Mesodermal cell (in vitro differentiated cells): Measurements from ENCODE around the gene CHSY3.

ENCODE experiments used
- H3K27ac ChIP-seq: 2 replicates; pipeline ENCODE4 v1.7.0; 2013; ENCODE audit warnings: mild to moderate bottlenecking, low read depth, low read length, moderate library complexity; ENCODE audit not compliant: severe bottlenecking
- H3K36me3 ChIP-seq: 2 replicates; pipeline ENCODE4 v1.7.1; 2013; ENCODE audit warnings: mild to moderate bottlenecking, low read length, moderate library complexity; ENCODE audit not compliant: control insufficient read depth, insufficient read depth
- H3K4me1 ChIP-seq: one replicate; pipeline ENCODE4 v1.7.1; 2013; ENCODE audit warnings: mild to moderate bottlenecking, low read length; ENCODE audit not compliant: insufficient read depth, control insufficient read depth, poor library complexity, severe bottlenecking
- H3K4me3 ChIP-seq: 2 replicates; pipeline ENCODE4 v1.7.0; 2013; ENCODE audit warnings: low read length, control low read depth, mild to moderate bottlenecking; ENCODE audit not compliant: insufficient read depth, poor library complexity, severe bottlenecking; ENCODE audit errors: extremely low read depth
- H3K9me3 ChIP-seq: 2 replicates; pipeline ENCODE4 v1.7.1; 2013; ENCODE audit warnings: mild to moderate bottlenecking, low read length, moderate library complexity; ENCODE audit not compliant: control insufficient read depth
- WGBS, 2 experiments: methylation state at CpG; one replicate each; pipeline ENCODE4 v1.1.5; 2013; ENCODE audit warnings: missing lambda C conversion rate in 2 of 2; ENCODE audit not compliant: insufficient coverage in 2 of 2; 5-methylcytosine and 5-hydroxymethylcytosine counted together

Gene CHSY3

GRCh38 chr5:130078661-130079060, 174.4 kb downstream of the CHSY3 start:
- Histone ChIP-seq H3K9me3 (no peaks in the 10 kb centered on the region), H3K27ac (no peak overlapping the region), H3K4me1 (no peaks in the 10 kb centered on the region), H3K36me3 (no peaks in the 10 kb centered on the region), H3K4me3 (no peak overlapping the region)
- 100% methylated on average over 1 of the region's 3 CpGs; no CpG with 5 or more reads in 1 of the 2 experiments for WGBS, 2 experiments

GRCh38 chr5:130090569-130091270, 186.5 kb downstream of the CHSY3 start:
- Histone ChIP-seq H3K9me3 (peaks cover 6% of the 10 kb centered on the region), H3K4me3 (no peak overlapping the region), H3K27ac (no peak overlapping the region), H3K36me3 (no peaks in the 10 kb centered on the region), H3K4me1 (no peaks in the 10 kb centered on the region)
- WGBS, 2 experiments: 75 to 88% methylated on average over 1 to 2 of the region's 8 CpGs

- Histone ChIP-seq H3K27ac (no peak overlapping the region), H3K4me3 (no peak overlapping the region), H3K36me3 (no peaks in the 10 kb centered on the region), H3K9me3 (peaks cover 6% of the 10 kb centered on the region), H3K4me1 (no peaks in the 10 kb centered on the region)
Observed at GRCh38 chr5:130092991-130093390, 188.7 kb downstream of the CHSY3 start.

- Histone ChIP-seq H3K4me1 (no peaks in the 10 kb centered on the region), H3K4me3 (no peak overlapping the region), H3K27ac (no peak overlapping the region), H3K36me3 (no peaks in the 10 kb centered on the region), H3K9me3 (peaks cover 6% of the 10 kb centered on the region)
- WGBS, 2 experiments: no CpG with 5 or more reads among the region's 2 CpGs
Observed at GRCh38 chr5:130096483-130096882, 192.2 kb downstream of the CHSY3 start.

- 80 to 100% methylated on average over 1 of the region's 2 CpGs for WGBS, 2 experiments
- Histone ChIP-seq H3K9me3 (no peaks in the 10 kb centered on the region), H3K4me1 (no peaks in the 10 kb centered on the region), H3K36me3 (no peaks in the 10 kb centered on the region), H3K27ac (no peak overlapping the region), H3K4me3 (no peak overlapping the region)
Observed at GRCh38 chr5:130099008-130099407, 194.7 kb downstream of the CHSY3 start.

GRCh38 chr5:130102375-130102774, 198.1 kb downstream of the CHSY3 start:
- no peaks in the 10 kb centered on the region for H3K36me3 ChIP-seq
- H3K4me1 ChIP-seq: no peaks in the 10 kb centered on the region
- no peak overlapping the region for H3K27ac ChIP-seq
- WGBS, 2 experiments: no CpG with 5 or more reads among the region's 3 CpGs
- no peak overlapping the region for H3K4me3 ChIP-seq
- no peaks in the 10 kb centered on the region for H3K9me3 ChIP-seq

GRCh38 chr5:130102960-130103359, 198.7 kb downstream of the CHSY3 start:
- Histone ChIP-seq H3K4me3 (no peak overlapping the region), H3K27ac (no peak overlapping the region), H3K36me3 (no peaks in the 10 kb centered on the region), H3K9me3 (no peaks in the 10 kb centered on the region), H3K4me1 (no peaks in the 10 kb centered on the region)
- WGBS, 2 experiments: 100% methylated on average over 1 of the region's 1 CpG; no CpG with 5 or more reads in 1 of the 2 experiments

- Histone ChIP-seq H3K36me3 (no peaks in the 10 kb centered on the region), H3K4me3 (no peak overlapping the region), H3K27ac (no peak overlapping the region), H3K4me1 (no peaks in the 10 kb centered on the region), H3K9me3 (no peaks in the 10 kb centered on the region)
- no CpG with 5 or more reads among the region's 1 CpG for WGBS, 2 experiments
Observed at GRCh38 chr5:130104895-130105688, 200.8 kb downstream of the CHSY3 start.

- no peaks in the 10 kb centered on the region for H3K36me3 ChIP-seq
- no peaks in the 10 kb centered on the region for H3K9me3 ChIP-seq
- no peaks in the 10 kb centered on the region for H3K4me1 ChIP-seq
- no peak overlapping the region for H3K4me3 ChIP-seq
- no peak overlapping the region for H3K27ac ChIP-seq
Observed at GRCh38 chr5:130106480-130106879, 202.2 kb downstream of the CHSY3 start.

- Histone ChIP-seq H3K4me3 (no peak overlapping the region), H3K4me1 (no peaks in the 10 kb centered on the region), H3K36me3 (no peaks in the 10 kb centered on the region), H3K27ac (no peak overlapping the region), H3K9me3 (no peaks in the 10 kb centered on the region)
- WGBS, 2 experiments: no CpG with 5 or more reads among the region's 1 CpG
Observed at GRCh38 chr5:130109152-130109551, 204.9 kb downstream of the CHSY3 start.

- no peaks in the 10 kb centered on the region for H3K36me3 ChIP-seq
- H3K4me3 ChIP-seq: no peak overlapping the region
- no peaks in the 10 kb centered on the region for H3K4me1 ChIP-seq
- no peaks in the 10 kb centered on the region for H3K9me3 ChIP-seq
- no peak overlapping the region for H3K27ac ChIP-seq
Observed at GRCh38 chr5:130110328-130110727, 206.1 kb downstream of the CHSY3 start.
